CD14-positive monocyte (primary cell): ENCODE results near the gene POM121L12. TPM values are rescaled to one million over a fixed set of nuclear protein-coding genes. Genes with fewer than 3 reads are reported as not detected.

ENCODE experiments used
- DNase-seq, 3 donors: peaks; one replicate each; pipeline ENCODE4 v3.0.0-alpha.2; 2011 to 2022
- H2AFZ ChIP-seq: 2 replicates; pipeline ENCODE4 v1.6.0; 2012; ENCODE audit warnings: mild to moderate bottlenecking, low read depth, low read length, inconsistent platforms; ENCODE audit not compliant: insufficient read depth, poor library complexity, severe bottlenecking
- H3K27ac ChIP-seq, 2 donors: 1 replicate in 1 of 2; 2 replicates in 1 of 2; pipeline ENCODE4 v1.5.1; 2012 to 2013; ENCODE audit warnings: low read length in 2 of 2, control low read depth in 1 of 2, inconsistent platforms in 1 of 2, low read depth in 1 of 2, mild to moderate bottlenecking in 1 of 2
- H3K27me3 ChIP-seq, 2 donors: one replicate each; pipeline versions ENCODE4 v1.6.0 to v1.6.1; 2011 to 2013; ENCODE audit warnings: low read length in 2 of 2; ENCODE audit not compliant: control insufficient read depth in 2 of 2, insufficient read depth in 2 of 2
- H3K36me3 ChIP-seq, 2 donors: replicated peaks in 1 of 2; 1 replicate in 1 of 2; 2 replicates in 1 of 2; pipeline versions ENCODE4 v1.5.1 to v1.6.1; 2012 to 2013; ENCODE audit warnings: low read length in 2 of 2, control low read depth in 1 of 2, inconsistent platforms in 1 of 2, mild to moderate bottlenecking in 1 of 2; ENCODE audit not compliant: insufficient read depth in 2 of 2, control insufficient read depth in 1 of 2
- H3K4me1 ChIP-seq, 2 donors: 1 replicate in 1 of 2; 2 replicates in 1 of 2; pipeline versions ENCODE4 v1.5.1 to v1.6.1; 2012 to 2013; ENCODE audit warnings: low read length in 2 of 2, control low read depth in 1 of 2, inconsistent platforms in 1 of 2, mild to moderate bottlenecking in 1 of 2, moderate library complexity in 1 of 2; ENCODE audit not compliant: insufficient read depth in 2 of 2, control insufficient read depth in 1 of 2
- H3K4me2 ChIP-seq: replicated peaks from 2 replicates; pipeline ENCODE3; 2012; ENCODE audit warnings: low read length, moderate library complexity, mild to moderate bottlenecking; ENCODE audit not compliant: poor library complexity, severe bottlenecking; ENCODE audit errors: extremely low read depth
- H3K4me3 ChIP-seq, 3 experiments: fragments of 200-600 bp in 1 of 3; sonication (generic) in 1 of 3; replicated peaks in 1 of 3; 1 replicate in 2 of 3; 2 replicates in 1 of 3; pipeline ENCODE4 v1.5.1; 2011 to 2013; ENCODE audit warnings: low read length in 3 of 3, mild to moderate bottlenecking in 3 of 3, control low read depth in 2 of 3, low read depth in 2 of 3, inconsistent platforms in 1 of 3, moderate library complexity in 1 of 3
- H3K79me2 ChIP-seq: 2 replicates; pipeline ENCODE4 v1.6.0; 2012; ENCODE audit warnings: mild to moderate bottlenecking, control low read depth, inconsistent platforms, low read length, moderate library complexity; ENCODE audit not compliant: insufficient read depth
- H3K9ac ChIP-seq: 2 replicates; pipeline ENCODE4 v1.6.0; 2017; ENCODE audit warnings: low read length, mild to moderate bottlenecking; ENCODE audit not compliant: insufficient read depth, poor library complexity, severe bottlenecking
- H3K9me3 ChIP-seq, 2 donors: replicated peaks in 1 of 2; 1 replicate in 1 of 2; 2 replicates in 1 of 2; pipeline versions ENCODE4 v1.5.1 to v1.6.1; 2012 to 2013; ENCODE audit warnings: low read length in 2 of 2, control low read depth in 1 of 2; ENCODE audit not compliant: control insufficient read depth in 1 of 2, insufficient read depth in 1 of 2
- H4K20me1 ChIP-seq: 2 replicates; pipeline ENCODE4 v1.6.0; 2012; ENCODE audit warnings: mild to moderate bottlenecking, low read length, control low read depth, moderate library complexity; ENCODE audit not compliant: insufficient read depth
- H3K27ac Mint-ChIP-seq, 7 donors: one replicate each; pipeline ENCODE4 v1.8.0; 2020; ENCODE audit warnings: mild to moderate bottlenecking in 7 of 7, mixed read lengths in 7 of 7, moderate library complexity in 6 of 7, inconsistent platforms in 2 of 7
- H3K27me3 Mint-ChIP-seq, 3 donors: one replicate each; pipeline ENCODE4 v1.8.0; 2021 to 2022; ENCODE audit warnings: low read depth in 3 of 3, mild to moderate bottlenecking in 3 of 3, mixed read lengths in 3 of 3, moderate library complexity in 3 of 3, inconsistent platforms in 1 of 3
- H3K36me3 Mint-ChIP-seq, 2 donors: one replicate each; pipeline ENCODE4 v1.8.0; 2020; ENCODE audit warnings: mixed read lengths in 2 of 2, inconsistent platforms in 1 of 2, mild to moderate bottlenecking in 1 of 2
- H3K4me1 Mint-ChIP-seq: one replicate; pipeline ENCODE4 v1.8.0; 2020; ENCODE audit warnings: mild to moderate bottlenecking, mixed read lengths
- H3K4me3 Mint-ChIP-seq, 2 donors: one replicate each; pipeline ENCODE4 v1.8.0; 2020; ENCODE audit warnings: mild to moderate bottlenecking in 2 of 2, mixed read lengths in 2 of 2, moderate library complexity in 1 of 2
- H3K9me3 Mint-ChIP-seq, 7 donors: one replicate each; pipeline ENCODE4 v1.8.0; 2020 to 2022; ENCODE audit warnings: mixed read lengths in 7 of 7, mild to moderate bottlenecking in 6 of 7, moderate library complexity in 6 of 7, inconsistent platforms in 2 of 7
- CTCF ChIP-seq: fragments of 200-600 bp; IDR thresholded peaks from one replicate; pipeline ENCODE4 v1.8.0; 2022; ENCODE audit warnings: antibody characterized with exemption, mild to moderate bottlenecking
- WGBS: methylation state at CpG from one replicate; pipeline ENCODE4 v1.1.5; 2013; ENCODE audit warnings: missing lambda C conversion rate; ENCODE audit not compliant: insufficient coverage; 5-methylcytosine and 5-hydroxymethylcytosine counted together
- intact Hi-C, 2 donors: fragments of 100-400 bp; cut with micrococcal nuclease; formaldehyde crosslinking; loops; one replicate each; pipeline versions ENCODE4 v1.15.0 to v1.15.1; 2023
- polyA plus RNA-seq, 3 donors: library from polyadenylated mRNA; depleted of rRNA in 1 of 3; unstranded in 2 of 3; stranded (reverse) in 1 of 3; fragments of 300-500 nt in 2 of 3; fragments of >200 nt in 1 of 3; fragmentation: Illumina TruSeq in 2 of 3; gene quantifications; 1 replicate in 2 of 3; 2 replicates in 1 of 3; pipeline ENCODE4 v1.2.3, GENCODE V29; 2012 to 2021

The POM121L12 gene
- polyA plus RNA-seq, 3 donors = not detected

GRCh38 chr7:53059591-53059990 is 24.2 kb downstream of the POM121L12 start:
- no peaks in the 10 kb centered on the region for H3K36me3 Mint-ChIP-seq
- no peaks in the 10 kb centered on the region for H3K4me1 ChIP-seq

GRCh38 chr7:53060066-53060465 is 24.6 kb downstream of the POM121L12 start:
- H3K4me1 Mint-ChIP-seq = no peaks in the 10 kb centered on the region
- no peak for DNase-seq
- no peaks in the 10 kb centered on the region for H3K27me3 ChIP-seq
- no peaks in the 10 kb centered on the region for H3K36me3 ChIP-seq
- TF ChIP-seq CTCF = no peak
- no peaks in the 10 kb centered on the region for H3K36me3 Mint-ChIP-seq
- H3K4me3 ChIP-seq = no peak overlapping the region
- peaks cover 0 to 1% (median 0%) of the 10 kb centered on the region in 3 donors for H3K27me3 Mint-ChIP-seq
- H3K4me2 ChIP-seq = no peak overlapping the region
- H3K27ac Mint-ChIP-seq = no peak overlapping the region
- no peaks in the 10 kb centered on the region for H4K20me1 ChIP-seq
- H3K79me2 ChIP-seq = no peaks in the 10 kb centered on the region
- H3K4me3 Mint-ChIP-seq = no peak overlapping the region
- no peak overlapping the region for H2AFZ ChIP-seq
- peaks cover 2 to 9% (median 7%) of the 10 kb centered on the region in 7 donors for H3K9me3 Mint-ChIP-seq
- no peak overlapping the region for H3K27ac ChIP-seq
- H3K9me3 ChIP-seq = peaks cover 7 to 19% of the 10 kb centered on the region in 2 donors
- H3K9ac ChIP-seq = no peak overlapping the region
- intact Hi-C loops = no loop called here
- no peaks in the 10 kb centered on the region for H3K4me1 ChIP-seq
- WGBS = no CpG with 5 or more reads among the region's 1 CpG

More at GRCh38 chr7:53059591-53059990, 24.2 kb downstream of the POM121L12 start:
- no peaks in the 10 kb centered on the region for H3K79me2 ChIP-seq
- H3K36me3 ChIP-seq = no peaks in the 10 kb centered on the region
- Mint-ChIP-seq H3K4me1 (no peaks in the 10 kb centered on the region), H3K4me3 (no peak overlapping the region), H3K9me3 (peaks cover 2 to 9% (median 7%) of the 10 kb centered on the region in 7 donors), H3K27me3 (peaks cover 0 to 1% (median 0%) of the 10 kb centered on the region in 3 donors), H3K27ac (no peak overlapping the region)
- H3K27ac ChIP-seq = no peak overlapping the region
- WGBS = no CpG with 5 or more reads among the region's 2 CpGs
- no peak overlapping the region for H3K9ac ChIP-seq
- no peaks in the 10 kb centered on the region for H3K27me3 ChIP-seq
- intact Hi-C loops = no loop called here
- no peak for TF ChIP-seq CTCF
- peaks cover 7 to 19% of the 10 kb centered on the region in 2 donors for H3K9me3 ChIP-seq
- H2AFZ ChIP-seq = no peak overlapping the region
- H3K4me3 ChIP-seq = no peak overlapping the region
- no peaks in the 10 kb centered on the region for H4K20me1 ChIP-seq
- DNase-seq = no peak
- H3K4me2 ChIP-seq = no peak overlapping the region
